ENCODE measurements around the gene ARID3C. TPM values are rescaled to one million over a fixed set of nuclear protein-coding genes. Genes with fewer than 3 reads are reported as not detected.

Gene ARID3C
- total and polyA plus RNA-seq, 2 donors, result 0.07 to 0.09 TPM

- H3K27me3 ChIP-seq (ENCODE audit: control insufficient read depth in 2 of 2, insufficient read depth in 1 of 2, low read length in 1 of 2), result peaks cover 39 to 84% of the 10 kb centered on the region in 2 donors
- no peaks in the 10 kb centered on the region for H3K36me3 ChIP-seq (ENCODE audit: control insufficient read depth in 2 of 2, insufficient read depth in 2 of 2, low read length in 1 of 2)
- H3K4me1 ChIP-seq (ENCODE audit: control insufficient read depth in 2 of 2, insufficient read depth in 2 of 2, low read length in 2 of 2), result peaks cover 0 to 3% of the 10 kb centered on the region in 2 donors
- DNase-seq (ENCODE audit: low read depth in 6 of 9, low spot score in 9 of 9), result no peak
- H3K9me3 ChIP-seq (ENCODE audit: control insufficient read depth in 2 of 2, insufficient read depth in 1 of 2, low read length in 1 of 2), result no peaks in the 10 kb centered on the region
- H3K4me3 ChIP-seq (ENCODE audit: low read length in 2 of 2), result no peak overlapping the region
- 65% methylated on average over 14 of the region's 14 CpGs for WGBS
- H3K27ac ChIP-seq (ENCODE audit: low read depth in 1 of 2, low read length in 1 of 2), result no peak overlapping the region
Observed at GRCh38 chr9:34576597-34577399, 52.1 kb downstream of the ARID3C start.

- 74% methylated on average over 21 of the region's 21 CpGs for WGBS
- no peaks in the 10 kb centered on the region for H3K36me3 ChIP-seq (ENCODE audit: control insufficient read depth in 2 of 2, insufficient read depth in 2 of 2, low read length in 1 of 2)
- H3K27ac ChIP-seq (ENCODE audit: low read depth in 1 of 2, low read length in 1 of 2), result no peak overlapping the region
- no peak for DNase-seq (ENCODE audit: low read depth in 6 of 9, low spot score in 9 of 9)
- no peaks in the 10 kb centered on the region for H3K9me3 ChIP-seq (ENCODE audit: control insufficient read depth in 2 of 2, insufficient read depth in 1 of 2, low read length in 1 of 2)
- H3K27me3 ChIP-seq (ENCODE audit: control insufficient read depth in 2 of 2, insufficient read depth in 1 of 2, low read length in 1 of 2), result peaks cover 39 to 76% of the 10 kb centered on the region in 2 donors
- H3K4me3 ChIP-seq (ENCODE audit: low read length in 2 of 2), result no peak overlapping the region
- H3K4me1 ChIP-seq (ENCODE audit: control insufficient read depth in 2 of 2, insufficient read depth in 2 of 2, low read length in 2 of 2), result peaks cover 0 to 3% of the 10 kb centered on the region in 2 donors
Observed at GRCh38 chr9:34575862-34576596, 52.8 kb downstream of the ARID3C start.

GRCh38 chr9:34575241-34575640 is 53.6 kb downstream of the ARID3C start:
- H3K27me3 ChIP-seq (ENCODE audit: control insufficient read depth in 2 of 2, insufficient read depth in 1 of 2, low read length in 1 of 2), result peaks cover 39 to 70% of the 10 kb centered on the region in 2 donors
- peaks cover 0 to 4% of the 10 kb centered on the region in 2 donors for H3K4me1 ChIP-seq (ENCODE audit: control insufficient read depth in 2 of 2, insufficient read depth in 2 of 2, low read length in 2 of 2)
- WGBS, result 54% methylated on average over 8 of the region's 8 CpGs
- H3K27ac ChIP-seq (ENCODE audit: low read depth in 1 of 2, low read length in 1 of 2), result no peak overlapping the region
- DNase-seq (ENCODE audit: low read depth in 6 of 9, low spot score in 9 of 9), result no peak
- H3K36me3 ChIP-seq (ENCODE audit: control insufficient read depth in 2 of 2, insufficient read depth in 2 of 2, low read length in 1 of 2), result no peaks in the 10 kb centered on the region
- H3K4me3 ChIP-seq (ENCODE audit: low read length in 2 of 2), result no peak overlapping the region
- no peaks in the 10 kb centered on the region for H3K9me3 ChIP-seq (ENCODE audit: control insufficient read depth in 2 of 2, insufficient read depth in 1 of 2, low read length in 1 of 2)

- no peaks in the 10 kb centered on the region for H3K9me3 ChIP-seq (ENCODE audit: control insufficient read depth in 2 of 2, insufficient read depth in 1 of 2, low read length in 1 of 2)
- H3K4me3 ChIP-seq (ENCODE audit: low read length in 2 of 2), result no peak overlapping the region
- 96% methylated on average over 12 of the region's 12 CpGs for WGBS
- H3K4me1 ChIP-seq (ENCODE audit: control insufficient read depth in 2 of 2, insufficient read depth in 2 of 2, low read length in 2 of 2), result peaks cover 0 to 5% of the 10 kb centered on the region in 2 donors
- no peaks in the 10 kb centered on the region for H3K36me3 ChIP-seq (ENCODE audit: control insufficient read depth in 2 of 2, insufficient read depth in 2 of 2, low read length in 1 of 2)
- DNase-seq (ENCODE audit: low read depth in 6 of 9, low spot score in 9 of 9), result no peak
- H3K27me3 ChIP-seq (ENCODE audit: control insufficient read depth in 2 of 2, insufficient read depth in 1 of 2, low read length in 1 of 2), result peaks cover 34 to 68% of the 10 kb centered on the region in 2 donors
- H3K27ac ChIP-seq (ENCODE audit: low read depth in 1 of 2, low read length in 1 of 2), result no peak overlapping the region
Observed at GRCh38 chr9:34574571-34574970, 54.3 kb downstream of the ARID3C start.

- H3K36me3 ChIP-seq (ENCODE audit: control insufficient read depth in 2 of 2, insufficient read depth in 2 of 2, low read length in 1 of 2), result no peaks in the 10 kb centered on the region
- H3K4me3 ChIP-seq (ENCODE audit: low read length in 2 of 2), result no peak overlapping the region
- no peak overlapping the region for H3K27ac ChIP-seq (ENCODE audit: low read depth in 1 of 2, low read length in 1 of 2)
- DNase-seq (ENCODE audit: low read depth in 6 of 9, low spot score in 9 of 9), result no peak
- peaks cover 27 to 65% of the 10 kb centered on the region in 2 donors for H3K27me3 ChIP-seq (ENCODE audit: control insufficient read depth in 2 of 2, insufficient read depth in 1 of 2, low read length in 1 of 2)
- 94% methylated on average over 17 of the region's 17 CpGs for WGBS
- H3K4me1 ChIP-seq (ENCODE audit: control insufficient read depth in 2 of 2, insufficient read depth in 2 of 2, low read length in 2 of 2), result peaks cover 0 to 2% of the 10 kb centered on the region in 2 donors
- no peaks in the 10 kb centered on the region for H3K9me3 ChIP-seq (ENCODE audit: control insufficient read depth in 2 of 2, insufficient read depth in 1 of 2, low read length in 1 of 2)
Observed at GRCh38 chr9:34573599-34574325, 55.1 kb downstream of the ARID3C start.

GRCh38 chr9:34572628-34573027 is 56.2 kb downstream of the ARID3C start:
- DNase-seq (ENCODE audit: low read depth in 6 of 9, low spot score in 9 of 9), result no peak
- Histone ChIP-seq H3K27ac (ENCODE audit: low read depth in 1 of 2, low read length in 1 of 2) (no peak overlapping the region), H3K27me3 (ENCODE audit: control insufficient read depth in 2 of 2, insufficient read depth in 1 of 2, low read length in 1 of 2) (peaks cover 17 to 65% of the 10 kb centered on the region in 2 donors), H3K36me3 (ENCODE audit: control insufficient read depth in 2 of 2, insufficient read depth in 2 of 2, low read length in 1 of 2) (no peaks in the 10 kb centered on the region), H3K9me3 (ENCODE audit: control insufficient read depth in 2 of 2, insufficient read depth in 1 of 2, low read length in 1 of 2) (no peaks in the 10 kb centered on the region), H3K4me1 (ENCODE audit: control insufficient read depth in 2 of 2, insufficient read depth in 2 of 2, low read length in 2 of 2) (peaks cover 0 to 2% of the 10 kb centered on the region in 2 donors), H3K4me3 (ENCODE audit: low read length in 2 of 2) (no peak overlapping the region)
- 94% methylated on average over 6 of the region's 6 CpGs for WGBS

- Histone ChIP-seq H3K4me3 (ENCODE audit: low read length in 2 of 2) (no peak overlapping the region), H3K27ac (ENCODE audit: low read depth in 1 of 2, low read length in 1 of 2) (no peak overlapping the region), H3K27me3 (ENCODE audit: control insufficient read depth in 2 of 2, insufficient read depth in 1 of 2, low read length in 1 of 2) (peaks cover 13 to 62% of the 10 kb centered on the region in 2 donors), H3K4me1 (ENCODE audit: control insufficient read depth in 2 of 2, insufficient read depth in 2 of 2, low read length in 2 of 2) (peaks cover 0 to 2% of the 10 kb centered on the region in 2 donors), H3K36me3 (ENCODE audit: control insufficient read depth in 2 of 2, insufficient read depth in 2 of 2, low read length in 1 of 2) (no peaks in the 10 kb centered on the region), H3K9me3 (ENCODE audit: control insufficient read depth in 2 of 2, insufficient read depth in 1 of 2, low read length in 1 of 2) (no peaks in the 10 kb centered on the region)
- no peak for DNase-seq (ENCODE audit: low read depth in 6 of 9, low spot score in 9 of 9)
Observed at GRCh38 chr9:34572092-34572491, 56.8 kb downstream of the ARID3C start.

- Histone ChIP-seq H3K36me3 (ENCODE audit: control insufficient read depth in 2 of 2, insufficient read depth in 2 of 2, low read length in 1 of 2) (no peaks in the 10 kb centered on the region), H3K4me1 (ENCODE audit: control insufficient read depth in 2 of 2, insufficient read depth in 2 of 2, low read length in 2 of 2) (peaks cover 0 to 3% of the 10 kb centered on the region in 2 donors), H3K9me3 (ENCODE audit: control insufficient read depth in 2 of 2, insufficient read depth in 1 of 2, low read length in 1 of 2) (no peaks in the 10 kb centered on the region), H3K27me3 (ENCODE audit: control insufficient read depth in 2 of 2, insufficient read depth in 1 of 2, low read length in 1 of 2) (peaks cover 7 to 62% of the 10 kb centered on the region in 2 donors), H3K4me3 (ENCODE audit: low read length in 2 of 2) (no peak overlapping the region), H3K27ac (ENCODE audit: low read depth in 1 of 2, low read length in 1 of 2) (no peak overlapping the region)
- WGBS, result 89% methylated on average over 12 of the region's 12 CpGs
- DNase-seq (ENCODE audit: low read depth in 6 of 9, low spot score in 9 of 9), result no peak
Observed at GRCh38 chr9:34571481-34571810, 57.4 kb downstream of the ARID3C start.

Measured in thymus (tissue), 11 donors.